ENCODE results near the gene KCNN4. TPM values are rescaled to one million over a fixed set of nuclear protein-coding genes. Genes with fewer than 3 reads are reported as not detected.
"Not testable (repeated sequence)": the region's sequence is repeated elsewhere in the genome, so short reads cannot be mapped to it uniquely, and the experiment has no call there.

The KCNN4 gene
- total RNA-seq, 1 experiment from 2014 or later, result not detected

DNA sequence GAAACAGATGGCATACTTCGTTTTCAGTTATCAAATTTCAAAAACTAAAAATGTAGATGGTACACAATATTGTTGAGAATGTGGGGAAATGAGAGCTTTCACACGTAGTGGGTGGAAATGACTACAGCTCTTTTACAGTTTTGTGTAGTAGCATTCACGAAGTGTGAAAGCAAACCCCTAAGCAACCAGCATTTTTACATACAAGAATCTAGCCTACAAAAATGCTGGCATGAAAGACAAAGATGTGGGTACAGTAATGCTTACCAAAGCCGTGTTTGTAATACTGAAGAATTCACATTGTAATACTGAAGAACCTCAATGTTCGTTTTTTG, 40.1 kb upstream of the KCNN4 start:
- Histone ChIP-seq H3K27ac (ENCODE audit: low read depth, low read length, poor library complexity, severe bottlenecking) (no peak overlapping the region), H3K4me3 (ENCODE audit: low read depth, low read length, poor library complexity, severe bottlenecking) (no peak overlapping the region), H3K36me3 (ENCODE audit: insufficient read depth, low read length, poor library complexity, severe bottlenecking) (no peaks in the 10 kb centered on the region), H3K4me1 (ENCODE audit: insufficient read depth, low read length, poor library complexity, severe bottlenecking) (no peaks in the 10 kb centered on the region), H3K9me3 (ENCODE audit: low read depth, low read length, poor library complexity, severe bottlenecking) (no peaks in the 10 kb centered on the region), H3K27me3 (replicated peaks; ENCODE audit: insufficient read depth, low read depth, low read length, poor library complexity) (peaks cover 20% of the 10 kb centered on the region)
- TF ChIP-seq EZH2 (IDR thresholded peaks at IDR 0.05; ENCODE audit: borderline replicate concordance, low read depth, low read length, poor library complexity, severe bottlenecking) (no peak), CTCF (conservative IDR thresholded peaks at IDR 0.05; ENCODE audit: low read depth, low read length) (no peak)
- BruUV-seq (replicated peaks), result no TSS peak
- DNase-seq (ENCODE audit: low spot score), result no peak
- intact Hi-C loops (cut with micrococcal nuclease; ENCODE audit: unreplicated experiment), result no loop called here
- CTCF ChIA-PET, result no interaction called here
- POLR2A ChIA-PET (ENCODE audit: low non-redundant PET), result no interaction called here

GRCh38 chr19:43820098-43820883, 39.5 kb upstream of the KCNN4 start:
- intact Hi-C loops (cut with micrococcal nuclease; ENCODE audit: unreplicated experiment), result no loop called here
- no peaks in the 10 kb centered on the region for H3K9me3 ChIP-seq (ENCODE audit: low read depth, low read length, poor library complexity, severe bottlenecking)
- POLR2A ChIA-PET (ENCODE audit: low non-redundant PET), result no interaction called here
- no peak overlapping the region for H3K4me3 ChIP-seq (ENCODE audit: low read depth, low read length, poor library complexity, severe bottlenecking)
- H3K4me1 ChIP-seq (ENCODE audit: insufficient read depth, low read length, poor library complexity, severe bottlenecking), result no peaks in the 10 kb centered on the region
- CTCF ChIA-PET, result no interaction called here
- H3K27ac ChIP-seq (ENCODE audit: low read depth, low read length, poor library complexity, severe bottlenecking), result no peak overlapping the region
- H3K27me3 ChIP-seq (replicated peaks; ENCODE audit: insufficient read depth, low read depth, low read length, poor library complexity), result peaks cover 20% of the 10 kb centered on the region
- no peak for DNase-seq (ENCODE audit: low spot score)
- H3K36me3 ChIP-seq (ENCODE audit: insufficient read depth, low read length, poor library complexity, severe bottlenecking), result no peaks in the 10 kb centered on the region
- BruUV-seq (replicated peaks), result no TSS peak
- TF ChIP-seq EZH2 (IDR thresholded peaks at IDR 0.05; ENCODE audit: borderline replicate concordance, low read depth, low read length, poor library complexity, severe bottlenecking) (no peak), CTCF (conservative IDR thresholded peaks at IDR 0.05; ENCODE audit: low read depth, low read length) (no peak)

DNA sequence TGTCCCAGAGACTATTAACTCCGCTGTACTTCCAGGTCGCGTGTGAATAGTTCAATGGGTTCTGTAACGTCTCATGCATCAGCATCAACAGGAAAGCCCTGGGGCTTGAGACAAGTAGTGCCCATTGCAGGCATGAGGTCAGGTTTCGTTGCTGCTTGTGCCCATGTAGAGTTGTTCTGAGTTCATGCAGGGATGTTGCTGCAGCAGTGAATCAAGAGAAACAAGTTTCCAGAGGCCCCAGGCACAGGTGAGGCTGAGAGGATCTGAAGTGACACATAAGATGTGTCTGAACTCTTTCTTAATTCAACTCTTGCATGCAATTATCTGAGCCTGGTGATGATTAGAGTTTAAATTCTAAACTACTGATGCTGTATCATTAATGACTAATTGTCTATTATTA, 37.7 kb upstream of the KCNN4 start:
- CTCF ChIA-PET, result no interaction called here
- H3K4me1 ChIP-seq (ENCODE audit: insufficient read depth, low read length, poor library complexity, severe bottlenecking), result no peaks in the 10 kb centered on the region
- H3K4me3 ChIP-seq (ENCODE audit: low read depth, low read length, poor library complexity, severe bottlenecking), result no peak overlapping the region
- no peaks in the 10 kb centered on the region for H3K9me3 ChIP-seq (ENCODE audit: low read depth, low read length, poor library complexity, severe bottlenecking)
- H3K27ac ChIP-seq (ENCODE audit: low read depth, low read length, poor library complexity, severe bottlenecking), result no peak overlapping the region
- DNase-seq (ENCODE audit: low spot score), result no peak
- intact Hi-C loops (cut with micrococcal nuclease; ENCODE audit: unreplicated experiment), result no loop called here
- peaks cover 20% of the 10 kb centered on the region for H3K27me3 ChIP-seq (replicated peaks; ENCODE audit: insufficient read depth, low read depth, low read length, poor library complexity)
- TF ChIP-seq CTCF (conservative IDR thresholded peaks at IDR 0.05; ENCODE audit: low read depth, low read length) (no peak), EZH2 (IDR thresholded peaks at IDR 0.05; ENCODE audit: borderline replicate concordance, low read depth, low read length, poor library complexity, severe bottlenecking) (no peak)
- POLR2A ChIA-PET (ENCODE audit: low non-redundant PET), result no interaction called here
- H3K36me3 ChIP-seq (ENCODE audit: insufficient read depth, low read length, poor library complexity, severe bottlenecking), result no peaks in the 10 kb centered on the region
- no TSS peak for BruUV-seq (replicated peaks)

DNA sequence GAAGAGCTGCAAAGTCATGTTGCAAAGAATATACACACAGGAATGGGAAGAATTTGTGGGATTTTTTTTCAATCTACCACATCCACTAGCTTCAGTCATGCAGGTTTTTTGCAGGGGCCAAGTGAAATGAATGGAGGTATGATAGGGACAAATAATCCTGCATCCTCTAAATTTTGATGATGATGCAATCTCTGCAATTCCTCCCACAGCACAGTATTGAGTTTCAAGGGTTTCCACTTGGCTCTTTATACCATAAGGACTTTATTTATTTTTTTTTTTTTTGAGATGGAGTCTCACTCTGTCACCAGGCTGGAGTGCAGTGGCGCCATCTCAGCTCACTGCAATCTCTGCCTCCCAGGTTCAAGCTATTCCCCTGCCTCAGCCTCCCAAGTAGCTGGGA, 36.7 kb upstream of the KCNN4 start:
- H3K27ac ChIP-seq (ENCODE audit: low read depth, low read length, poor library complexity, severe bottlenecking); POLR2A ChIA-PET (ENCODE audit: low non-redundant PET); H3K9me3 ChIP-seq (ENCODE audit: low read depth, low read length, poor library complexity, severe bottlenecking); H3K36me3 ChIP-seq (ENCODE audit: insufficient read depth, low read length, poor library complexity, severe bottlenecking); H3K4me1 ChIP-seq (ENCODE audit: insufficient read depth, low read length, poor library complexity, severe bottlenecking); intact Hi-C loops (cut with micrococcal nuclease; ENCODE audit: unreplicated experiment); CTCF ChIA-PET; DNase-seq (ENCODE audit: low spot score); BruUV-seq (replicated peaks); H3K4me3 ChIP-seq (ENCODE audit: low read depth, low read length, poor library complexity, severe bottlenecking): not testable (repeated sequence)
- peaks cover 20% of the 10 kb centered on the region for H3K27me3 ChIP-seq (replicated peaks; ENCODE audit: insufficient read depth, low read depth, low read length, poor library complexity)

All from A673 (cell line).